Tibial nerve (tissue), 4 donors: ENCODE data around the gene FOXK1.
"Not testable (repeated sequence)": the region's sequence is repeated elsewhere in the genome, so short reads cannot be mapped to it uniquely, and the experiment has no call there.

Source experiments
- EP300 ChIP-seq, 2 donors: sonication (generic); formaldehyde crosslinking; IDR thresholded peaks; one replicate each; pipeline ENCODE4 v1.6.1; 2017; ENCODE audit warnings: antibody characterized with exemption in 2 of 2, mild to moderate bottlenecking in 1 of 2
- TF ChIP-seq, protein P1 (sequence below), 5 experiments: fragments of 200-600 bp in 3 of 5; fragments of 450-650 bp in 2 of 5; sonication (generic) in 3 of 5; IDR thresholded peaks; one replicate each; pipeline ENCODE4 v1.5.1; 2016 to 2019; ENCODE audit warnings: antibody characterized with exemption in 5 of 5, mild to moderate bottlenecking in 3 of 5, moderate library complexity in 2 of 5

DNA sequence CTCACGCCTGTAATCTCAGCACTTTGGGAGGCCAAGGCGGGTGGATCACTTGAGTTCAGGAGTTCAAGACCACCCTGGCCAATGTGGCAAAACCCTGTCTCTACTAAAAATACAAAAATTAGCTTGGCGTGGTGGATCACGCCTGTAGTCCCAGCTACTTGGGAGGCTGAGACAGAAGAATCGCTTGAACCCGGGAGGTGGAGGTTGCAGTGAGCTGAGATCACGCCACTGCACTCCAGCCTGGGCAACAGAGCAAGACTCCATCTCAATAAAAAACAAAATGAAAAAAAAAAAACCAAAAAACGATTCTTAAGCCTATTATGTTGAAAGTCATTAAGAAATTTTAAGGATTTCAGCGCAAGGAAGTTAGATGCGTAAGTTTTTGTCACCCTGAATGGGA, 3.6 kb downstream of the FOXK1 start:
- TF ChIP-seq, protein P1, sequence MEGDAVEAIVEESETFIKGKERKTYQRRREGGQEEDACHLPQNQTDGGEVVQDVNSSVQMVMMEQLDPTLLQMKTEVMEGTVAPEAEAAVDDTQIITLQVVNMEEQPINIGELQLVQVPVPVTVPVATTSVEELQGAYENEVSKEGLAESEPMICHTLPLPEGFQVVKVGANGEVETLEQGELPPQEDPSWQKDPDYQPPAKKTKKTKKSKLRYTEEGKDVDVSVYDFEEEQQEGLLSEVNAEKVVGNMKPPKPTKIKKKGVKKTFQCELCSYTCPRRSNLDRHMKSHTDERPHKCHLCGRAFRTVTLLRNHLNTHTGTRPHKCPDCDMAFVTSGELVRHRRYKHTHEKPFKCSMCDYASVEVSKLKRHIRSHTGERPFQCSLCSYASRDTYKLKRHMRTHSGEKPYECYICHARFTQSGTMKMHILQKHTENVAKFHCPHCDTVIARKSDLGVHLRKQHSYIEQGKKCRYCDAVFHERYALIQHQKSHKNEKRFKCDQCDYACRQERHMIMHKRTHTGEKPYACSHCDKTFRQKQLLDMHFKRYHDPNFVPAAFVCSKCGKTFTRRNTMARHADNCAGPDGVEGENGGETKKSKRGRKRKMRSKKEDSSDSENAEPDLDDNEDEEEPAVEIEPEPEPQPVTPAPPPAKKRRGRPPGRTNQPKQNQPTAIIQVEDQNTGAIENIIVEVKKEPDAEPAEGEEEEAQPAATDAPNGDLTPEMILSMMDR (IDR thresholded peaks at IDR 0.05), result not testable (repeated sequence)
- TF ChIP-seq EP300 (IDR thresholded peaks at IDR 0.05), result not testable (repeated sequence)
